Measurements from ENCODE around the gene RTCA. TPM values are rescaled to one million over a fixed set of nuclear protein-coding genes. Genes with fewer than 3 reads are reported as not detected.

Gene RTCA
- polyA plus RNA-seq, 1 donor from 2014 or later: 95.2 TPM

GRCh38 chr1:100229681-100230443, 36.2 kb upstream of the RTCA start:
- Histone ChIP-seq H3F3A (ENCODE audit: insufficient read depth, low read length, poor library complexity, severe bottlenecking) (no peaks in the 10 kb centered on the region), H3K9me2 (ENCODE audit: insufficient read depth, low read length) (no peaks in the 10 kb centered on the region), H3K9ac (ENCODE audit: low read length) (no peak overlapping the region), H3K27me3 (ENCODE audit: insufficient read depth, low read depth, low read length) (no peaks in the 10 kb centered on the region), H3K36me3 (ENCODE audit: insufficient read depth, low read length) (no peaks in the 10 kb centered on the region), H4K20me1 (ENCODE audit: insufficient read depth) (no peaks in the 10 kb centered on the region), H3K4me3 (ENCODE audit: low read length) (no peak overlapping the region), H3K9me3 (ENCODE audit: low read length) (no peaks in the 10 kb centered on the region), H3K27ac (ENCODE audit: low read length) (no peak overlapping the region), H3K4me2 (ENCODE audit: low read length) (no peak overlapping the region), H3K79me2 (replicated peaks; ENCODE audit: insufficient read depth, low read length) (no peaks in the 10 kb centered on the region), H2AFZ (ENCODE audit: low read depth, low read length) (no peak overlapping the region)
- no peak for TF ChIP-seq RAD21 (conservative IDR thresholded peaks at IDR 0.05)
- no peak for TF ChIP-seq CTCF (IDR thresholded peaks at IDR 0.05; ENCODE audit: poor library complexity, severe bottlenecking)
- TF ChIP-seq EP300 (conservative IDR thresholded peaks at IDR 0.05; ENCODE audit: poor library complexity, severe bottlenecking): no peak
- no peak for TF ChIP-seq TAF1 (IDR thresholded peaks at IDR 0.05; ENCODE audit: low read depth)
- TF ChIP-seq POLR2AphosphoS5 (IDR thresholded peaks at IDR 0.05): no peak
- TF ChIP-seq REST (IDR thresholded peaks at IDR 0.05; ENCODE audit: borderline replicate concordance): no peak
- no peak for TF ChIP-seq SMC3 (conservative IDR thresholded peaks at IDR 0.05; ENCODE audit: poor library complexity)
- no peak for TF ChIP-seq MXI1 (conservative IDR thresholded peaks at IDR 0.05; ENCODE audit: poor library complexity, severe bottlenecking)
- TF ChIP-seq EZH2 (IDR thresholded peaks at IDR 0.05; ENCODE audit: borderline replicate concordance, insufficient read depth, low read length, poor library complexity, severe bottlenecking): no peak

GRCh38 chr1:100230765-100231164, 35.3 kb upstream of the RTCA start:
- no peaks in the 10 kb centered on the region for H3K27me3 ChIP-seq (ENCODE audit: insufficient read depth, low read depth, low read length)
- no peaks in the 10 kb centered on the region for H3K9me2 ChIP-seq (ENCODE audit: insufficient read depth, low read length)
- TF ChIP-seq POLR2AphosphoS5 (IDR thresholded peaks at IDR 0.05) (no peak), MXI1 (conservative IDR thresholded peaks at IDR 0.05; ENCODE audit: poor library complexity, severe bottlenecking) (no peak), REST (IDR thresholded peaks at IDR 0.05; ENCODE audit: borderline replicate concordance) (no peak), RAD21 (conservative IDR thresholded peaks at IDR 0.05) (no peak), EP300 (conservative IDR thresholded peaks at IDR 0.05; ENCODE audit: poor library complexity, severe bottlenecking) (no peak), CTCF (IDR thresholded peaks at IDR 0.05; ENCODE audit: poor library complexity, severe bottlenecking) (no peak), SMC3 (conservative IDR thresholded peaks at IDR 0.05; ENCODE audit: poor library complexity) (no peak), TAF1 (IDR thresholded peaks at IDR 0.05; ENCODE audit: low read depth) (no peak), EZH2 (IDR thresholded peaks at IDR 0.05; ENCODE audit: borderline replicate concordance, insufficient read depth, low read length, poor library complexity, severe bottlenecking) (no peak)
- no peak overlapping the region for H3K4me2 ChIP-seq (ENCODE audit: low read length)
- H2AFZ ChIP-seq (ENCODE audit: low read depth, low read length): no peak overlapping the region
- no peaks in the 10 kb centered on the region for H3K79me2 ChIP-seq (replicated peaks; ENCODE audit: insufficient read depth, low read length)
- no peak overlapping the region for H3K9ac ChIP-seq (ENCODE audit: low read length)
- H3K4me3 ChIP-seq (ENCODE audit: low read length): no peak overlapping the region
- no peaks in the 10 kb centered on the region for H3K9me3 ChIP-seq (ENCODE audit: low read length)
- H3K27ac ChIP-seq (ENCODE audit: low read length): no peak overlapping the region
- no peaks in the 10 kb centered on the region for H3K36me3 ChIP-seq (ENCODE audit: insufficient read depth, low read length)
- no peaks in the 10 kb centered on the region for H4K20me1 ChIP-seq (ENCODE audit: insufficient read depth)
- no peaks in the 10 kb centered on the region for H3F3A ChIP-seq (ENCODE audit: insufficient read depth, low read length, poor library complexity, severe bottlenecking)

Data from neural cell (in vitro differentiated cells).